ENCODE results near the gene LEMD2.

Gene LEMD2

DNA sequence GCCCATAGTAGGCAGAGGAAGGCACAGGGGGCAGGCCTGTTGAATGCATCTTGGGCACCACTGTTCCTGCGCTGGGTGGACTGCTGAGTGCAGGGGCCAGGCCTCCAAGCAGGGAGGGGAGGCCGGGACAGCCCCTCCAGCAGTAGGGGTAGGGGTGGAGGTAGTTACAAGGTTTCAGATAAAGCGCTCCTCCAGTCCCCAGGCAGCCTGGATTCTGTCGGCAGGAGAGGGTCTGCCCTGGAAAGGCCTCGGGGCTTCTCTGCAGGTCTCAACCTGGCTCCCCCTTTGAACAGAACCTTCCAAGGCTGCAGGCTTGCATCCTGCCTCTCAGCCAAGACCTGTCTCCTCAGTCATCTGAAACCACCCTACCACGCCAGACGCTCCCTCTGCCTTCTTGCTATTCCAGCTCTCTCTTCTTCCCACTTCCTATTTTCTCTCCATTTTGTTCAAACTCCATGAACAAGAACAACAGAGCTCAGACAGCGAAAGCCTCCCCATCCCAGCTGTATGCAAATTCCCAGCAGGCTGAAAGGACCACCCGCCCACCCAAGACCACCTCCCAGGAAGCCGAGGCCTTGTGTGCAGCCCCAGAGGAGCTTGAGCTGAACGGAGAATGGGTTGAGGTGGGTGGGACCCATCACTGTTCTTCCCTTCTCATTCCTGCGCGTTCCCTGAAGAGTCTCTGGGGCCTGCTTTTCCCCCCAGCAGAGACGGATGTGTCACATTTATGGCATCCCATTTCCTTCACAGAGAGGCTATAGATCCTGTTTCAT is 13.4 kb upstream of the LEMD2 start:
- in situ Hi-C loops (cut with HindIII; ENCODE audit: low sequenced_read_pairs), result no loop called here

DNA sequence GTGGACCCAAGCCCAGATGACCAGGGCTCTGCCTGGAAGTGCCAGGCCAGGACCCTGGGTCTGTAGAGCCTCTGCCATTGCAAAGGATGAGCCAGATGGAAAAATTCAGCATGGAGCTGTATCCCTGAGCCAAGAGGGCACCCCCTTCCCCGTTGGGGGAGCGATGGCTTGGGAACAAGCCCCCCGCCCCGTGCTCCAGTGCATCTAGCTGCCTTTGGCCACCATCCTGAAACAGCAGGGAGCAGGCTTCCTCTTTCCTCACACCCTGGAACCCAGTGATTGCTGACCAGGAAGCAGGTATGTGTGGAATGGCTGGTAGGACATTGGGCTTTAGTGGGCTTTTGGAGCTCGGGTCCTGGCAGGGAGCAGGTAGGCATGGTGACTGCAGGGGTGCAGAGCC is 12.7 kb upstream of the LEMD2 start:
- TF ChIP-seq, protein P1, sequence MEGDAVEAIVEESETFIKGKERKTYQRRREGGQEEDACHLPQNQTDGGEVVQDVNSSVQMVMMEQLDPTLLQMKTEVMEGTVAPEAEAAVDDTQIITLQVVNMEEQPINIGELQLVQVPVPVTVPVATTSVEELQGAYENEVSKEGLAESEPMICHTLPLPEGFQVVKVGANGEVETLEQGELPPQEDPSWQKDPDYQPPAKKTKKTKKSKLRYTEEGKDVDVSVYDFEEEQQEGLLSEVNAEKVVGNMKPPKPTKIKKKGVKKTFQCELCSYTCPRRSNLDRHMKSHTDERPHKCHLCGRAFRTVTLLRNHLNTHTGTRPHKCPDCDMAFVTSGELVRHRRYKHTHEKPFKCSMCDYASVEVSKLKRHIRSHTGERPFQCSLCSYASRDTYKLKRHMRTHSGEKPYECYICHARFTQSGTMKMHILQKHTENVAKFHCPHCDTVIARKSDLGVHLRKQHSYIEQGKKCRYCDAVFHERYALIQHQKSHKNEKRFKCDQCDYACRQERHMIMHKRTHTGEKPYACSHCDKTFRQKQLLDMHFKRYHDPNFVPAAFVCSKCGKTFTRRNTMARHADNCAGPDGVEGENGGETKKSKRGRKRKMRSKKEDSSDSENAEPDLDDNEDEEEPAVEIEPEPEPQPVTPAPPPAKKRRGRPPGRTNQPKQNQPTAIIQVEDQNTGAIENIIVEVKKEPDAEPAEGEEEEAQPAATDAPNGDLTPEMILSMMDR (IDR thresholded peaks at IDR 0.05; ENCODE audit: low read depth, low read length, missing control alignments), result no peak
- DNase-seq (ENCODE audit: low read depth), result no peak
- no peak overlapping the region for H3K4me3 ChIP-seq (ENCODE audit: low read depth, low read length)
- in situ Hi-C loops (cut with HindIII; ENCODE audit: low sequenced_read_pairs), result no loop called here

More for the DNA sequence above, 13.4 kb upstream of the LEMD2 start:
- H3K4me3 ChIP-seq (ENCODE audit: low read depth, low read length), result no peak overlapping the region
- no peak for DNase-seq (ENCODE audit: low read depth)
- TF ChIP-seq, protein P1 (IDR thresholded peaks at IDR 0.05; ENCODE audit: low read depth, low read length, missing control alignments), result no peak

- in situ Hi-C loops (cut with HindIII; ENCODE audit: low sequenced_read_pairs), result no loop called here
- H3K4me3 ChIP-seq (ENCODE audit: low read depth, low read length), result no peak overlapping the region
- TF ChIP-seq, protein P1 (IDR thresholded peaks at IDR 0.05; ENCODE audit: low read depth, low read length, missing control alignments), result no peak
- no peak for DNase-seq (ENCODE audit: low read depth)
Measured at GRCh38 chr6:33800248-33800969, 11.5 kb upstream of the LEMD2 start.

DNA sequence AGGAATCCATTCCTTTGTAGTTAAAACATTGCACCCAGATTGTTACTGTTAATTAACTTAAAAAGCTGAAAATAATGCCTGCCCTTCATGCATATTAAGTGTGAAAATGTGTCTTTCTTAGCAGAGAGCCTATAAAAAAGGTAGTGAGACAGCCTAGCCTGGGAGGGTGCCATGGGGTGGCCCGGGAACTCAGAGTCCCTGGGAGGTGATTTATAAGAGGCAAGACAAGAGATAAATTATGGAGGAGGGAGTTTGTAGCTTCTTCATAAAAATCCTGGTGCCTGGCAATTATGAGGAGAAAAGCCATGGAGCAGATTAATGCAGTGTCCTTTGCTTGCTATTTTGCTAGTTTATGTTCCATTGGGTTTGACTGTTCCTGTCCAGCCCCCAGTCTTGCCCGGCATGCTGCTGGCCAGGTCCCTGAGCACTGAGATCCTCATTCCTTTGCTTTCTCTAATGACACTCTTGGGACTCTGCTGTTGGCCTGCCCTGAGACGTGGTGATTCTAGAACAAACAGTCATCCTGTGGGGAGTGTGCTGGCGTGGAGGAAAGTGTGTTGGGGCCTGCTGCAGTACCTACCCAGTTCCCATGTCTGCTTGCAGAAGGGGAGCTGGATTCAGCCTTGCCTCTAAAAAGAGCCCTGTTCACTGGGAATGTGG is 10.7 kb upstream of the LEMD2 start:
- TF ChIP-seq, protein P1 (IDR thresholded peaks at IDR 0.05; ENCODE audit: low read depth, low read length, missing control alignments), result no peak
- in situ Hi-C loops (cut with HindIII; ENCODE audit: low sequenced_read_pairs), result no loop called here

DNA sequence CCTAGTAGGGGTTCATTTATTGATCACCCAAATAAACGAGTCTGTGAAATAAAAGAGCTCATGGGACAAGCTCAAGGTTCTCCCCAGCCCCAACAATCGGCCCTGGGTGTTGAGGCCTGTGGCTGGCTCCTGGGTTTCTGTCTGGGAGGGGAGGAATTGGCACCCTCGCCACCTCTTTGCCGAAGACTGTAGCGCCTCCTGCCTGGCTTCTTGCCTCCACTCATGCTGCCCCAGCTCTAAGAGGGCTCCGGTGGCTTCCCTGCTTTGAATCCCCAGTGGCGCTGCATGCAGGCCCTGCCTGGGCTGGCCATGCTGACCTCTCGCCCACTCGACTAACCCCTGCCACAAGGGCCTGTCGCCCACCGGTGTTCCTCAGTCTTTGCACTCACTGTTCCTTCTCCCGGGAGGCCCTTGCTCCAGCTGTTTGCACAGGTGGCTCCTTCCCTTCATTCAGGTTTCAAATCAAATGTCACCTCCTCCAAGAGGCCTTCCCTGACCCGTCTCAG is 9.5 kb upstream of the LEMD2 start:
- TF ChIP-seq, protein P1 (IDR thresholded peaks at IDR 0.05; ENCODE audit: low read depth, low read length, missing control alignments), result no peak
- in situ Hi-C loops (cut with HindIII; ENCODE audit: low sequenced_read_pairs), result no loop called here
- DNase-seq (ENCODE audit: low read depth), result no peak
- no peak overlapping the region for H3K4me3 ChIP-seq (ENCODE audit: low read depth, low read length)

More for the DNA sequence above, 10.7 kb upstream of the LEMD2 start:
- H3K4me3 ChIP-seq (ENCODE audit: low read depth, low read length), result no peak overlapping the region
- DNase-seq (ENCODE audit: low read depth), result no peak

DNA sequence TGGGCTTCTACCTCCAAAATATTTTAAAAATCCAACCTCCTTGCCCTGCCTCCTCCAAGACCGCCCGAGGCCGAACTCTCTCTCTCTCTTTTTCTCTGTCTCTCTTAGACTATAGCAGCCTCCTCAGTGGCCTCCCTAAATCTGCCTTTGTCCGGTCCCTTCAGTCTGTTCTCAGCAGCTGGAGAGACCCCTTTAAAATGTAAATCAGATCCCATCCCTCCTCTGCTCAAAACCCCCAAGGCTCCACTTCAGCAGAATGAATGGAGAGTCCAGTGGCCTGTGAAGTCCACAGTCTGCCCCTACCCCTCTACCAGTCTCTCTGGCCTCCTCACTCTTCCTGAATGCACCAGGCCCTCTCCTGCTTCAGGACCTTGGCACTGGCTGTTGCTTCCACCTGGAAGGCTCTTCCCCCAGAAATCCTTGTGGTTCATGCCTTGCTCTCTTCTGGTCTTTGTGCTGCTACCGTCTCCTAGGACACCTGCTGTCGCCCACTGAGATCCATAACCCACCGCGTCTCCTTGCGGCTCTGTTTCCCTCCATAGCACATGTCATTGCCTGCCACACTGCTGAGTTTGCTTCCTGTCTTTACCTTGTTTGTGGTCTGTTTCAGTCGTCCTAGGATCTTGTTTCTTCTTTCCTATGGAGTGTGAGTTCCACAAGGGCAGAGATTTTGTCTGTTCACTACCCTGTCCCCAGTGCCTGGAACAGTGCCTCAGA is 8.9 kb upstream of the LEMD2 start:
- in situ Hi-C loops (cut with HindIII; ENCODE audit: low sequenced_read_pairs), result no loop called here
- DNase-seq (ENCODE audit: low read depth), result no peak
- H3K4me3 ChIP-seq (ENCODE audit: low read depth, low read length), result no peak overlapping the region
- TF ChIP-seq, protein P1 (IDR thresholded peaks at IDR 0.05; ENCODE audit: low read depth, low read length, missing control alignments), result no peak
